Endothelial cell of umbilical vein (primary cell): ENCODE data around the gene PLEKHH3. TPM values are rescaled to one million over a fixed set of nuclear protein-coding genes. Genes with fewer than 3 reads are reported as not detected.

Source experiments
- BruUV-seq: library from RNA; stranded (reverse); fragments of 400-500 nt; replicated peaks from 2 replicates; lab custom pipeline; 2021; lab: Mats Ljungman, UMichigan
- CTCF ChIA-PET: fragments of 300-600, 350-600 bp; sonication (Branson Sonifier 250); formaldehyde crosslinking; loops from one replicate; lab custom pipeline; 2021; ENCODE audit warnings: antibody characterized with exemption, inconsistent platforms; lab: Charles Lee
- POLR2A ChIA-PET: fragments of 300-600, 350-600 bp; sonication (Branson Sonifier 250); formaldehyde crosslinking; loops from one replicate; lab custom pipeline; 2021; ENCODE audit warnings: antibody characterized with exemption, inconsistent platforms; lab: Charles Lee
- DNase-seq: peaks from one replicate; pipeline ENCODE4 v3.0.0-alpha.2; 2011; ENCODE audit warnings: low read depth, low spot score
- FAIRE-seq: peaks from 2 replicates; lab custom pipeline; 2011; peaks lifted over from hg19 to GRCh38; lab: Jason Lieb, UNC
- H2AFZ ChIP-seq: 2 replicates; pipeline ENCODE4 v1.6.0; 2012; ENCODE audit warnings: low read depth, low read length, control low read depth, inconsistent platforms
- H3K27ac ChIP-seq: 2 replicates; pipeline ENCODE4 v1.5.1; 2011; ENCODE audit warnings: low read depth, mild to moderate bottlenecking, control low read depth, low read length, moderate library complexity; ENCODE audit not compliant: insufficient read depth
- H3K27me3 ChIP-seq, 2 experiments: 2 replicates each; pipeline versions ENCODE4 v1.6.0 to v1.6.1; 2011; ENCODE audit warnings: low read length in 2 of 2, mixed read lengths in 1 of 2; ENCODE audit not compliant: control insufficient read depth in 2 of 2, insufficient read depth in 2 of 2
- H3K36me3 ChIP-seq, 2 experiments: 2 replicates in 1 of 2; 3 replicates in 1 of 2; pipeline ENCODE4 v1.5.1; 2011; ENCODE audit warnings: low read length in 2 of 2, mild to moderate bottlenecking in 1 of 2, moderate library complexity in 1 of 2; ENCODE audit not compliant: control insufficient read depth in 2 of 2, insufficient read depth in 2 of 2; ENCODE audit errors: extremely low read depth in 1 of 2
- H3K4me1 ChIP-seq: 3 replicates; pipeline ENCODE4 v1.5.1; 2011; ENCODE audit warnings: mild to moderate bottlenecking, low read length; ENCODE audit not compliant: control insufficient read depth, insufficient read depth; ENCODE audit errors: extremely low read depth
- H3K4me2 ChIP-seq: 2 replicates; pipeline ENCODE4 v1.6.1; 2011; ENCODE audit warnings: low read length, control low read depth, mixed read lengths; ENCODE audit not compliant: insufficient read depth
- H3K4me3 ChIP-seq, 3 experiments: fragments of 200-600 bp in 1 of 3; sonication (generic), shearing (Covaris generic) in 1 of 3; replicated peaks in 1 of 3; 2 replicates each; pipeline ENCODE4 v1.5.1; 2011 to 2016; ENCODE audit warnings: control low read depth in 3 of 3, low read length in 3 of 3, mild to moderate bottlenecking in 2 of 3, inconsistent platforms in 1 of 3, low read depth in 1 of 3, moderate library complexity in 1 of 3; ENCODE audit not compliant: insufficient read depth in 1 of 3
- H3K79me2 ChIP-seq: 2 replicates; pipeline ENCODE4 v1.6.0; 2012; ENCODE audit warnings: low read length, inconsistent platforms; ENCODE audit not compliant: control insufficient read depth, insufficient read depth
- H3K9ac ChIP-seq: replicated peaks from 2 replicates; pipeline ENCODE3; 2011; ENCODE audit warnings: low read length, control low read depth; ENCODE audit not compliant: insufficient read depth; ENCODE audit errors: extremely low read depth
- H3K9me1 ChIP-seq: replicated peaks from 3 replicates; pipeline ENCODE4 v1.6.0; 2011; ENCODE audit warnings: mild to moderate bottlenecking, low read length; ENCODE audit not compliant: control insufficient read depth, insufficient read depth; ENCODE audit errors: extremely low read depth
- H3K9me3 ChIP-seq: replicated peaks from 2 replicates; pipeline ENCODE4 v1.5.1; 2012; ENCODE audit warnings: low read length, inconsistent platforms; ENCODE audit not compliant: control insufficient read depth, insufficient read depth
- H4K20me1 ChIP-seq: replicated peaks from 2 replicates; pipeline ENCODE3; 2011; ENCODE audit warnings: mild to moderate bottlenecking, low read length; ENCODE audit not compliant: control insufficient read depth, insufficient read depth; ENCODE audit errors: extremely low read depth
- CTCF ChIP-seq, 2 donors: IDR thresholded peaks; 1 replicate in 1 of 2; 2 replicates in 1 of 2; pipeline ENCODE4 v1.5.1; 2011; ENCODE audit warnings: low read length in 2 of 2, mild to moderate bottlenecking in 2 of 2, moderate library complexity in 2 of 2, control low read depth in 1 of 2, inconsistent platforms in 1 of 2, low read depth in 1 of 2; ENCODE audit not compliant: insufficient read depth in 1 of 2; ENCODE audit errors: extremely low read depth in 1 of 2
- EZH2 ChIP-seq: IDR thresholded peaks from 2 replicates; pipeline ENCODE4 v1.6.1; 2012; ENCODE audit warnings: borderline replicate concordance, low read depth, mild to moderate bottlenecking, moderate library complexity, low read length, inconsistent platforms; ENCODE audit not compliant: severe bottlenecking
- FOS ChIP-seq: IDR thresholded peaks from 2 replicates; pipeline ENCODE4 v1.6.1; 2011; ENCODE audit warnings: mild to moderate bottlenecking, low read length, moderate library complexity, borderline replicate concordance; ENCODE audit not compliant: insufficient read depth
- GATA2 ChIP-seq: IDR thresholded peaks from 2 replicates; pipeline ENCODE4 v1.7.0; 2011; ENCODE audit warnings: low read depth, mild to moderate bottlenecking, moderate library complexity, mixed read lengths, low read length; ENCODE audit not compliant: insufficient read length, insufficient read depth
- JUN ChIP-seq: IDR thresholded peaks from 2 replicates; pipeline ENCODE4 v1.6.1; 2011; ENCODE audit warnings: borderline replicate concordance, low read depth; ENCODE audit not compliant: insufficient read length, insufficient read depth
- MAX ChIP-seq: IDR thresholded peaks from 2 replicates; pipeline ENCODE4 v1.6.1; 2011; ENCODE audit not compliant: insufficient read depth, insufficient read length
- MYC ChIP-seq: IDR thresholded peaks from one replicate; pipeline ENCODE4 v1.6.1; 2011; ENCODE audit warnings: mild to moderate bottlenecking, low read depth, low read length
- POLR2A ChIP-seq: IDR thresholded peaks from 2 replicates; pipeline ENCODE4 v1.6.1; 2012; ENCODE audit warnings: low read depth, mild to moderate bottlenecking, control low read depth, low read length
- POLR2AphosphoS5 ChIP-seq: IDR thresholded peaks from 2 replicates; pipeline ENCODE4 v1.6.1; 2012; ENCODE audit warnings: low read depth, mild to moderate bottlenecking, control low read depth, low read length, moderate library complexity; ENCODE audit not compliant: insufficient read depth
- dilution Hi-C: fragments of 300-500 bp; cut with MboI; formaldehyde crosslinking; loops from one replicate; pipeline ENCODE4 v1.15.0; 2019; ENCODE audit warnings: low sequenced_read_pairs; ENCODE audit not compliant: extremely low pct_ligation_motif_present
- intact Hi-C: fragments of 100-400 bp; cut with micrococcal nuclease; formaldehyde crosslinking; loops from one replicate; pipeline ENCODE4 v1.10.0; 2022
- polyA plus RNA-seq, 4 experiments: library from polyadenylated mRNA; depleted of rRNA in 3 of 4; stranded (reverse) in 3 of 4; unstranded in 1 of 4; fragments of >200 nt; gene quantifications; 2 replicates each; pipeline versions ENCODE4 v1.2.1 to v1.2.3, GENCODE V29; 2011 to 2012; ENCODE audit warnings: missing spikeins in 1 of 4
- total RNA-seq: library from RNA; stranded (reverse); gene quantifications from 2 replicates; pipeline ENCODE4 v1.2.3, GENCODE V29; 2021

PLEKHH3 gene
- total and polyA plus RNA-seq, 2 donors (not counting 3 experiments of a cell fraction or from before 2014, with no cell fraction given) = 5.4 to 11.3 TPM

DNA sequence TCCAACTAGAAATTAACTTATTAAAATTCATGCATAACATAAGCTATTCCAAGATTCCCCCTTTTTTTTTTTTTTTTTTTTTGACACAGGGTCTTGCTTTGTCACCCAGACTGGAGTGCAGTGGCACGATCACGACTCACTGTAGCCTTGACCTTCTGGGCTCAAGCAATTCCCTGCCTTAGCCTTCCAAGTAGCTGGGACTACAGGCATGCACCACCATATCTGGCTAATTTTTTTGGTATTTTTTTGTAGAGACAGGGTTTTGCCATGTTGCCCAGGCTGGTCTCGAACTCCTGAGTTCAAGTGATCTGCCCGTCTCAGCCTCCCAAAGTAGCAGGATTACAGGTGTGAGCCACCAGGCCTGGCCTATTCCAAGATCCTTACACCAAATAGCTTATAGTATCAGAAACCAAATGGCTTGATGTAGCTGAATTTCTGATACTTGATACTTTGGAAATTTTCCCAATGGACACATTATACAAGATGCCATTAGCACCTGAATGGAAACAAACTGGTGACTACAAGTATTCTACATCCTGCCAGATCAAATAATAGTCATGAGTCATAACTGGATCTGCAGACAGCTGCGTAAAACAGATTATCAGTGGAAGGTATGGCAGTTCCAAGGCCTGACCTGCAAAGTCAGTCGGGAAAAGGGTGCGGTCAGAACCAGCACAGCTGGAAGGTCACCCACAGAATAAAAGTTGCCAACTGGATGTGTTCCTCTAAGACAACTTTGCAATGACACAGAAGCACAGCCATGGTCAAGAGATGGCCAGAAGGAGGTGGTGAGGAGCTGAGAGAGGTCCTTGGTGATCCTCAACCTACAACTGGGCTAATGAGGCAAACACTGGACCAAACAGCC, 52.8 kb downstream of the PLEKHH3 start:
- no peaks in the 10 kb centered on the region for H3K27me3 ChIP-seq
- peak; percentile 87 for FAIRE-seq
- no peaks in the 10 kb centered on the region for H3K36me3 ChIP-seq
- no peaks in the 10 kb centered on the region for H3K79me2 ChIP-seq
- no peak overlapping the region for H3K4me2 ChIP-seq
- H4K20me1 ChIP-seq = no peaks in the 10 kb centered on the region
- ChIA-PET CTCF (interaction anchor here (0.5 to 2.0 kb wide), 9 partner anchors 15 to 140 kb away, joined by 3 to 7 read pairs (median 4); partner anchors contain the start of genes CCR10, PLEKHH3, RETREG3 and TUBG1), POLR2A (interaction anchor here (0.6 kb wide), 1 partner anchor 16 kb away, joined by 4 read pairs; no protein-coding TSS in a partner anchor)
- intact Hi-C loops (no loop called here), dilution Hi-C loops (no loop called here)
- H3K9ac ChIP-seq = no peak overlapping the region
- H3K4me3 ChIP-seq = no peak overlapping the region
- BruUV-seq = no TSS peak
- no peak overlapping the region for H3K27ac ChIP-seq
- H3K9me3 ChIP-seq = no peaks in the 10 kb centered on the region
- peaks cover 7% of the 10 kb centered on the region for H3K4me1 ChIP-seq
- TF ChIP-seq JUN = peak; percentile 51
- no peak for TF ChIP-seq GATA2
- peak; percentile 52 for TF ChIP-seq FOS
- peak overlapping the region; percentile 40 for H2AFZ ChIP-seq
- no peaks in the 10 kb centered on the region for H3K9me1 ChIP-seq
- peak; percentile 57 for DNase-seq

- Histone ChIP-seq H3K9me3 (no peaks in the 10 kb centered on the region), H2AFZ (no peak overlapping the region), H4K20me1 (no peaks in the 10 kb centered on the region), H3K36me3 (no peaks in the 10 kb centered on the region), H3K27ac (no peak overlapping the region), H3K9me1 (no peaks in the 10 kb centered on the region), H3K27me3 (no peaks in the 10 kb centered on the region), H3K9ac (no peak overlapping the region), H3K4me3 (no peak overlapping the region), H3K79me2 (no peaks in the 10 kb centered on the region), H3K4me1 (peaks cover 7% of the 10 kb centered on the region), H3K4me2 (no peak overlapping the region)
- ChIA-PET CTCF (interaction anchor here (0.5 to 2.0 kb wide), 4 partner anchors 14 to 117 kb away, joined by 3 to 7 read pairs (median 6); partner anchors contain the start of genes RETREG3 and TUBG1), POLR2A (interaction anchor here (0.6 kb wide), 1 partner anchor 15 kb away, joined by 4 read pairs; no protein-coding TSS in a partner anchor)
- dilution Hi-C loops = no loop called here
- FAIRE-seq (no peak), DNase-seq (no peak)
- no TSS peak for BruUV-seq
- intact Hi-C loops = no loop called here
- TF ChIP-seq JUN (no peak), CTCF (IDR thresholded peaks at IDR 0.05; ENCODE audit: extremely low read depth in 1 of 2, insufficient read depth in 1 of 2, low read depth in 1 of 2, low read length in 2 of 2) (no peak), MYC (no peak), MAX (no peak), POLR2A (no peak), POLR2AphosphoS5 (no peak), EZH2 (no peak), GATA2 (no peak), FOS (no peak)
Measured at GRCh38 chr17:42623271-42623670, 53.5 kb downstream of the PLEKHH3 start.
